A204.1 (cell line): ENCODE results near the gene SLC12A7.
"Not testable (repeated sequence)": the region's sequence is repeated elsewhere in the genome, so short reads cannot be mapped to it uniquely, and the experiment has no call there.

Experiments
- FAIRE-seq: peaks from 2 replicates; lab custom pipeline; 2012; peaks lifted over from hg19 to GRCh38; lab: Jason Lieb, UNC

Gene SLC12A7

DNA sequence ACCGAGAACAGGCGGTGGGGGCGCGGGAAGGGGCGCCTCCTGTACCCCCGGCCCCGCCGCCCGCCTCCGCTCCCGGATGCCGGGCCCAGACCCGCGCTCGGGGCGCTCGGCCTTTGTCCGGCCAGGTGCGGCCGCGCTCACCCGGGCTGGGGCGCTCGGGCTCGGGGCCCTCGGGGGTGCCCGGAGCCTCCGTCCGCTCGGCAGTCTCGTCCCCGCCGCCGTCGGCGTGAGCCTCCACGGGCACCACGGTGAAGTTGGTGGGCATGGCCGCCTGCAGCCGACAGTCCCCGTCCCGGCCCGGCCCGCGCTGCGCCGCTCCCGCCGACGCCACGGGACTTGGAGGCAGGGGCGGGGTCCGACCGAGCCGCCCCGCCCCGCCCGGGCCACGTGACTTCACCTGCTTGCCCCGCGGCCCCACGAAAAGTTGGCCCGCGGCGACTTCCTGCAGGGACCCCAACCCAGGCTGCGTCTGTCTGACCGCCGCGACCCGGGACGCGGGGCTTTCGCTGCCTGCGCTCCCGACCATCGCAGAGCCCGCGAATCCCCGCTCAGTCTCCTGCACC, at the start of gene SLC12A7:
Gene SLC12A7 (minus strand): TSS at position 337 of the 563 bp plus-strand sequence. CDS start 72 bp downstream, at position 265.
- FAIRE-seq: no peak

DNA sequence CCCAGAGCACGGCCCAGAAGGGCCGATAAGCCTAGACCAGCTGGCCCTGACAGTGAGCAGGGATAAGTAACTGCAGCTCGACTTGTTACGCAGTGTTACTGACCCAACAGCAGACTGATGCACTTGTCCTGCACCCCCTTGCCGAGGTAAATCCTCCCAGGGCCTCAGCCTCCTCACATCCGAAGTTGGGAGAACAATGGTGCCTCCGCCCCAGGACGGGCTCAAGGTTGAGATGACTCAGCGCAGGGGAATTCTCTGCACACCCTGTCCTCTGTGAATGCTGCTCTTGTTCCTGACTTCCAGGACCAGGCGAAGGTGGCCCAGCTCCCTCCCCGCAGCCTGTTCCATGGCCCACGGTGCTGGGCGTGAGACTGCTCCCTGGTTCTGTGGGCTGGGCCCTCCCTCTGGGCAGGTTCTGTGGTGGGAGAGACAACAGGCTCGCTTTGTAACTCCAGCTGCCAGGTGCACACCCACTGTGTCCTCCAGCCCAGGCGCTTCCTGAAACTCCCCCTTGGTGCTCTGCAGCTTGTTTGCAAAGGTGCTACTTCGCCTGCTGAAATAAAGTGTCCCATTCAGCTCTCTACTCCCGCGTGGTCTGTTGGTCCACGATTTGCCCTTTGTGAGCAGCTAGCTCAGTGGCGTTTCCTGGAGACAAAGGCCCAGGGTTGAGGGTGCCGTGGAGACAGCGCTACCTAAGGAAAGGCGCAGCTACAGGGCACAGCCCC, 49.4 kb upstream of the SLC12A7 start:
- no peak for FAIRE-seq

DNA sequence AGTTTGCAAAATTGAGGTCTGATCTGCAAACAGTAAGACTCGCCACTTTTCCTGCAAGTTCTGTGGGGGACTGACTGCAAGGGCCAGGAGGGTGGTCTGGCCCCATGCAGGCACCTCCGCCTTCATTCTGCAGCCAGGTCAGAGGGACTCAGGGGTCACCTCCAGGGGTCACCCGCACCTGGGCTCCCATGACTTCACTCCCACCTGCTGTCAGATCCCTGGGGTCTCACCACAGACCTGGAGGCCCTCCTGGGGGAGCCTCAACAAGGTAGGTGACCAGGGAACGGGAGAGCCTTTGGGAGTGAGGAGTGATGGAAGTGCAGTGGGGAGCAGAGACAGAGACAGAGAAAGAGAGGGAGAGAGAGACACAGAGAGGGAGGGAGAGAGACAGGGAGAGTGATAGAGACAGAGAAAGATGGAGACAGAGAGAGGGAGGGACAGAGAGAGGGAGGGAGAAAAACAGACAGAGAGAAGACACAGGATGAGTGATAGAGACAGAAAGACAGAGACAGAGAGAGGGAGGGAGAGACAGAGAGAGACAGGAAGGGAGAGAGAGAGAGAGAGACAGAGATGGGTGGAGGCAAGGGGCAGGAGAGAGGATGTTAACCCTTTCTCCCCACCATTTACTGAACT, 48.0 kb upstream of the SLC12A7 start:
- no peak for FAIRE-seq

DNA sequence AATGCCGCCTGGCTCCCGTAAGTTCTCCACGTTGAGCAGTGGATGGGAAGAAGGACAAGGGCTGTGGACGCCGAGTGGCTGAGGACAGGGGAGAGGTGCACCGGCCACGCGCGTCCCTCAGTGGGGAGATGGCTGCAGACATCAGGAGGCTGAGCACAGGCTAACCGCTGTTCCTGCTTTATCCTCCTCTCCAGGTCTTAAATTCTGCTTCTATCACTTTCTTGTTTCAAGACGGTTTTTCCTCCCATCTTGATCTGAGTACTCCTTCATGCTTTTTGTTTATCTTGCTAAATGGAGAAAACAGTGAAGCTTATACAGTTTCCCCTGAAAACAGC, 47.4 kb upstream of the SLC12A7 start:
- FAIRE-seq: no peak

DNA sequence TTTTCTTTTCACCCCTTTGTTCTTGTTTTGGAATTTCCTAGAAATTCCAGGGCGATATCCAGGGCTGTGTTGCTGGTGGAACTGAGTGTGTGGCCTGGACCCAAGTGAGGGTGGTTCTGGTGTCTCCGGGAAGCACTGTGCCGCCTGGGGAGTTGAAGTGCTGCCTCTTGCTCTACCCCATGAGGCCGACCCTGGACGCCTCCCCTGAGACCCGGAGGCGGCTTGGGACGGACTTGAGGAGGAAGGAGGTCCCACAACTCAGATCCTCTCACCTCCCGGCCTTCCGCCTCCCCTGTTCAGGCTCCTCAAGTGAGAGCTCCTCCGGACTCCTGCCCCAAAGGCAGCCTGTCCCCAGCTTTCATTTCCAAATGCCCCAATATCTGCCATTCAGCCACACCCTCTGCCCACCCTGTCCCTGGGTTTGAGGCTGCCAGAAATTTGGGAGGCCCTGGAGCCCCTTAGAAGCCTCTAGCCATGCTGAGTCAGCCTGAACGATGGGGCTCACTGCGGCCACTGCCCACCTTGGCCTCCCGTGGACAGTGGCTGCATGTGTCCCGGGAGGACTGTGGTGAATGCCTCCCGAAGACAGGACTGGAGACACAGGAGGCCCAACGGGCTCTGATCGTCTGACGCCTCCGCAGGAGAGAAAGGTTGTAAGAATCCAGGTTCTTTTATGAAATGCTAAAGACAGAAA, 46.9 kb upstream of the SLC12A7 start:
- no peak for FAIRE-seq

DNA sequence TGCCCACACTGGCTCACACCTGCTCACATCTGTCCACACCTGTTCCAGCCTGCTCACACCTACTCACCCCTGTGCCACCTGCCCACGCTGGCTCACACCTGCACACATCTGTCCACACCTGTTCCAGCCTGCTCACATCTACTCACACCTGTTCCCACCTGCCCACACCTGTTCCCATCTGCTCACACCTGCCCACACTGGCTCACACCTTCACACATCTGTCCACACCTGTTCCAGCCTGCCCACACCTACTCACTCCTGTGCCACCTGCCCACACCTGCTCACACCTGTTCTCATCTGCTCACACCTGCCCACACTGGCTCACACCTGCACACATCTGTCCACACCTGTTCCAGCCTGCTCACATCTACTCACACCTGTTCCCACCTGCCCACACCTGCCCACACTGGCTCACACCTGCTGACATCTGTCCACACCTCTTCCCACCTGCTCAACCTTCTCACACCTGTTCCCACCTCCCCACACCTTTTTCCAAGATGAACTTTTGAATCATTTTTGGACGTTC, 45.7 kb upstream of the SLC12A7 start:
- FAIRE-seq: not testable (repeated sequence)

DNA sequence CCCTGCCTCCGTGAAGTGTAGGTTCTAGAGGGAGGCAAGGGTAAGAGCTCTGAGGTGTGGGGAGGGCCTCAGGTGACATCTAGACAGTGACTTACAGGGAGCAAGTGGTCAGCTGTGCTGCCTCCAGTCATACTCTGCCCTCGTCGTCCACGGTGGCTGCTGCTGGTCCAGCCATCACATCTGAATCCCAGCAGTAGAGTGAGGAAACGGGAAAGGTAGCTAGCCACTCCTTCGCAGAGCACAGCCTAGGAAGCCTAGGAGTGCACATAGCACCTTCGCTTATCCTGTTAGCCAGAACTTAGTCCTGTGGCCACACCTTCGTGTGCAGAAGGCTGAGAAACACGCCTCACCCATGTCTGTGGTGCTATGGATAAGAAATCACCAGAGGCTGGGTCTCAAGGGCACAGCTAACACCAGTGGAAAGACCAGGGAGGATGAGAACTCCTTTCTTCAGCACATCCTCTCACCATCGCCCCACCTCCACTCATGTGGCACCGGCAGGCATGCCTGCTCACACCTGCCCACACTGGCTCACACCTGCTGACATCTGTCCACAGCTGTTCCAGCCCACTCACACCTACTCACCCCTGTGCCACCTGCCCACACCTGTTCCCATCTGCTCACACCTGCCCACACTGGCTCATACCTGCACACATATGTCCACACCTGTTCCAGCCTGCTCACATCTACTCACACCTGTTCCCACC, 45.0 kb upstream of the SLC12A7 start:
- FAIRE-seq: no peak

DNA sequence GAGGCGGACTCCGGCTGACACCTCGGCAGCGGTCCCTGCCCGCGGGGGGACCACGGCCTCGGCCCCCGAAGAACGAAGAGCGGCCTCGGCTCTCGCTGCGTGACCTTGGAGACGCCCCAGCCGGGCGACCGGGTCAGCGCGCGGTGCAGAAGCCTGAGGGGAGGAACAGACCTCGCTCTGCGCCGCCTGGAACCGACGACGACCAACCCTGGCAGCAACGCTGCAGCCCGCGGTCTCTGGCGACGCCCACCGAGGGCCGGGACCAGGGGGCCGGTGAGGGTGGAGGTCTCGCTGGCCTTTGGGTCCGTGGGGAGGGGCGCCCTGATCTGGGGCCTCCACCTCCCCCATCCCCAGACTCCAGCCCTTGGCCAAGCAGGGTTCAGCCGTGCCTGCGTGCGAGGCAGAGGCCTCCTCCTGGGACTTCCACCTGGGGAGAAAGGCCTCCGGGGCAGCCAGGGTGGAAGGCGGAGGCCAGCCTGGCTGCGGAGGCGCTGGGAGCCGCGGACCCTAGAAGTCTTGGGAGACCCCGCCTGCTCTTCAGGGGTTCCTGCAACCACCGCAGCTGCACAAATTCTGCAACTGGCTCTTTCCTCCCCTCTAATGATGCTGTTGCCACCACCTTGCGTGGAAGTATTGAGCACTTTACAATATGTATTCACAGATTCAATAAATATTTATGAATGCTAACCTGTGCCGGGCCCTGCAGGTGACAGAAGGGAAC, 44.3 kb upstream of the SLC12A7 start:
- no peak for FAIRE-seq

DNA sequence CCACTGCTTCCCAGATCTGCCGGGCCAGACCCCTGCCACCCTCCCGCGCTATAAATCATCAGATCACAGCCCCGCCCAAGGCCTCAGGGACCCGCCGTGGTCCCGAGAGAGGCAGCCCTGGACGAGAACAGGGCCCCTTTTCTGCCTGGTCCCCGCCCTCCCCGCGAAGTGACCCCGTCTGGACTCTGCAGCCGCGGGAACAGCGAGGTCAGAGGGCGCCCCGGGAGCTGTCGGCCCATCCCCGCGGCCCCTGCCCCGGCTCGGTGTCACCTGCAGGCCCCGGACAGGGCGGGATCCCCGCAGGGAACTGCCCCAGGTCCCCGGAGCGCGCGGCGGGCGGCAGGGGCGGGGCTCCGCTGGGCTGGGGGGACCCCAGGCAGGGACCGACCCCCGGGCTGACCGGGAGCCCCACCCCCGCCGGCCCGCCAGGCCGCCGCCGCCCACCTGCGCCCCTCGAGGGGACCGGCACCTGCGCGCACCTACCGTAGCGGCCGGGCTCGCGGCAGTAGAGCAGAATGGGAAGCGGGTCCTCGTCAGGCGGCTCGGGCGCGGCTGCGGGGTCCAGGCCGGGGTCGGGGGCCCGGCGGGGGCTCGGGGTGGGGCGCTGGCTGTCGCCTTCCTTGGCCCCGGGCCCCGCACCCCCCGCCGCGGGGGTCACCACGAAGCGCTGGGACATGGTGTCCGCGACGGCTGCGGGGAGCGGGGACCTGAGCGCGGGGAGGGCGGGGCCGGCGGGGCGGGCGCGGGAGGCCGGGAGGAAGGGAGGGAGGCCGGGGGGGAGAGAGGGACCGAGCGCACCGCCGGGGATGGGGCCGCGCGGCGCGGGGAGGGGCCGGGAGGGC, 43.5 kb upstream of the SLC12A7 start:
- FAIRE-seq: no peak

DNA sequence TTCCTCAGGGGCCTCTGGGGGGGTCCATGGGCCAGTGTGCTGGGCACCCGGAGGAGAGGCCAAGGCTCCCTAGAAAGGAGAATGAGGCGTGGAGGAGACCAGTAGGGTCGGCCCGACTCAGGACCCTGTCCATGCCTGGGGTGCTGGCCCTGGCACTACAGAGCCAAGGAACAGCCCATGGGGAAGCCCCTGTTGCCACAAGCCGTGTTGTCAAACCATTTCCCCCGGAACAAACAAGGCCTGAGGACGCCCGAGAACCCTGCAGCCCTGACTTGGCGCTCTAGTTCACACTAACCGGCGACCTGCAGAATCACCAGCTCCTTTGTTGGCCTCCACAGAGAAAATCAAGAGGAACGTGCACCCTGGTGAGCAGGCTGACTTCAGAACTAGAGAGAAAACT, 41.6 kb upstream of the SLC12A7 start:
- FAIRE-seq: no peak

DNA sequence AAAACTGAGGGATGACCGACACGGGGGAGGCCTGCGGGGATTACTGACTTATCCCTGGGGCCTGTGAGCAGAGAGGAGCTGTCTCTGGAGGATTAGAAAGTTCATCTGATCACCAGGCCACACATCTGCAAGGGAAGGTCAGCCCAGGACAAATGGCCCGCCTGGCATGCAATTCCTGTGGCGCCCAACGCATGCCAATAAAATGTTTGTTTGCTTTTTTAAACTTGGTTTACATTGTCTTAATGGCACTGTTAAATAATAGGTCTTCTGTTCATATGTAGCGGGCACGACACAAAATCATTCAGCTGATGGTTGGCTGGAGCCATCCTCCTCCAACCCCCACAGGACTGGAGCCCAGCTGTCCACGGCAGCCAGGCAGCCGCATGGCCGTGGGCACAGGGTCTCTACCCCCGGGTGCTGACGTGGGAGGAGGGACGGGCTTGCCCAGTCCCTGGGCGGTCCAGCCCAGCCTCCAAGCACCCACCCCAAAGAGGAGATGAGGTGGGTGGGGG, 41.0 kb upstream of the SLC12A7 start:
- no peak for FAIRE-seq

DNA sequence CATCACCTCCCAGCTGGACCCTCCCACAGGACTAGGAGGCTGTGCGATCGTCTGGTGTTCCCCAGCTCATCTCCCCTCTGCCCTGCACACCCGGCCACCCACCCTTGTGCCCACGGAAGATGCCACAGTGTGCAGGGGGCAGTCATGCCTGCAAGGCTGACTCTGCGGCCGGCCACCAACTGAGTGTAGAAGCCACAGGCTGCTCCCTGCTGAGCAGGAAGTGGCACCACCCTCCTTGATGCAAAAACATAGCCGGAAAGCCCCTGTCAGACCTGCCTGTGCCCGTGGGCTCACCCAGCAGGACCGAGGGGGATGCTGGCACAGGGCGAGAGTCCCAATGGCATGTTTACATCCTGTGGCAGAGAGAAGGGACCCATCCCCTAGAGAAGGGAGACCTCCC, 40.3 kb upstream of the SLC12A7 start:
- FAIRE-seq: no peak

DNA sequence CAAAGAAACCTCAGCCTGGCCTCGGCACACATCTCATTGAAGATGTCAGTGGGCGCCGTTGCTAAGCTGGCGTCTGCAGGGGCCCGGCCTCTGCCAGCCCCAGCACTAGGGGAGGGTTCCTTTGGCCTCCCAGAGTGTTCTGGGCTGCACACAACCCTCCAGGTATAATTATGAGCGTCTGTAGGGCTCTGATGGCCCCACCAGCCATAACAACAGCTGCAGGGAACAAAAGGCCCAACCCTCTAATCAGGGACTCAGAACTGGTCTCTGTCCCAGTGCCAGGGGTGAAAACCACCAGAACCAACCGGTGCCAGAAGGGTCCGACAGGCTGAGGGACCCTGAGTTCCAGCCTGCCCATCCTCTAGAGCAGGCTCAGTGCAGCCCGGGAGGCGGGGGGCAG, 39.5 kb upstream of the SLC12A7 start:
- FAIRE-seq: no peak

DNA sequence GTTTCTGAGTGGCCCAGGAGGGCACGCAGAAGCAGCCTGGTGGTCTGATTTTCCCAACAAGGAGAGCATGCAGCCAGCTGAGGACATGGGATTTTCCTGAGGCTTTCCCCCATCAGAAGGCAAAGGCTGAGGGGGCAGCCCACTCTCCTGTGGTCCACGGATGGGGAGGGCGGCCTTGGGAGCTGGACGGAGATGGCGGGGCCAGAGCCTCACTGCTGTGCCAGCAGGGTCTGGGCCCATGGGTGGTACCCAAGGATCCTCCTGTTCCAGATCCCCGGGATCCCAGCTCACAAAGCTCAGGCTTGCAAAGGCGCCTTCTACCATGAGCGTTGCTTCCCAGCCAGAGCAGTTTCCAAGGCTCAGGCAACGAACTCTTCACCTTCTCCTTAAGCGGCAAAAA, 39.0 kb upstream of the SLC12A7 start:
- no peak for FAIRE-seq

DNA sequence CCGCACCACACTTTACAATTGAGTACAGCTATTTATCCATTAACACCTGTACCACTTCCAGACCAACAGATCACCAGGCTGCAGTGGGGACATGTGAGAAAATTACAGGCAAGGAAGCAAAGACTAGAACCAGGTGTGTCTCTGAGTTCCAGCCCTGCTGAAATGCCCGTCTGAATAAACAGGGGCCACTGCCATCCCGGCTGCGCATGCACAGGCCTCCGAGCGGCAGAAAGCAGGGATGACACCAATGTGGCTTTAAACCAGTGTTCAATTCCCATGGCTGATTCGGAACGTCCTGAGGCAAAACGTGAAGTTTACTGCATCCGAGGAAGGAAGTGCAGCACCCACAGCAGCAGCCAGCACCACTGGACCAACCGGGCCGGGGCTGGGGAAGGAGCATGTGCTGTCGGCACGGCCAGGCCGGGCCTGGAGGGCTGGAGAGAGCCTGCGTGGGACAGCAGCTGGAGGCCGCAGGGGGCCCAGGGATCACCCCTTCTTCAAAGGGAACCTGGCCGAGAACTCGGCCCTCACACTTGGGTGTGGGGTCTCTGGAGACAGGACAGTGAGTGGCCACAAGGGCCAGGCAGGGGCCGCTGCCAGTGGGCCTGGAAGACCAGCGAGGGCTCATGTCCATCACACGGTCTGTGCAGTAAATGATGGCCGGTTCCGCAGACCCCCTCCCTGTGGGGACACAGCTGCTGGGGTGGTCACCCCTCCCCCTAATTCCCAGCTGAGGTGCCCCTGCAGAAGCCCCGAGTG, 33.0 kb upstream of the SLC12A7 start:
- FAIRE-seq: no peak

DNA sequence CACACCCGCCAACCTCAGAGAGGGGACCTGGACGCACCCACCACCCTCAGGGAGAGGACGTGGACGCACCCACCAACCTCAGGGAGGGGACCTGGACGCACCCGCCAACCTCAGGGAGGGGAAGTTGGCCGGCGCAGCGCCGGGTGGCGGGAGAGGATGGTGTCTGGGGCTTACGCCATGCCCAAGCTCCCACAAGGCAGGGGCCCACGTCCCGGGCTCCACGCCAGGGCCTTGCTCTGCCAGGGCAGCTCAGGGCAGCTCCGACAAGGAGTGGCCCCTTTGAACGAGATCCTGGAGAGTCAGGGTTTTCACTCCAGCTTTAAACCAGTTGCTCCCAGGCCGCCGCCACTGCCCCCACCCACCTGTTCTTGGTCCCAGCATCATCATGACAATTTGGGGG, 32.2 kb upstream of the SLC12A7 start:
- FAIRE-seq: no peak

DNA sequence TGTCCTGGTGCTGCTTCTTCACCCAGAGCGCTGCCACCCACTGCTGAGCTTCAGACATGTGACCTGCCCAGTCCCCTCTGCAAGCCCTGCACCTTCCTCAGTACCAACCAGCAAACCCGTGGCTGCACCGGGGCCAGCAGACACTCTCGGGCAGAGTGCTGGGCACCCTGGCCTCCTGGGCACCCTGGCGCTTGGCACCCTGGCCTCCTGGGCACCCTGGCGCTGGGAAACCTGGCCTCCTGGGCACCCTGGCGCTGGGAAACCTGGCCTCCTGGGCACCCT, 31.7 kb upstream of the SLC12A7 start:
- FAIRE-seq: no peak

DNA sequence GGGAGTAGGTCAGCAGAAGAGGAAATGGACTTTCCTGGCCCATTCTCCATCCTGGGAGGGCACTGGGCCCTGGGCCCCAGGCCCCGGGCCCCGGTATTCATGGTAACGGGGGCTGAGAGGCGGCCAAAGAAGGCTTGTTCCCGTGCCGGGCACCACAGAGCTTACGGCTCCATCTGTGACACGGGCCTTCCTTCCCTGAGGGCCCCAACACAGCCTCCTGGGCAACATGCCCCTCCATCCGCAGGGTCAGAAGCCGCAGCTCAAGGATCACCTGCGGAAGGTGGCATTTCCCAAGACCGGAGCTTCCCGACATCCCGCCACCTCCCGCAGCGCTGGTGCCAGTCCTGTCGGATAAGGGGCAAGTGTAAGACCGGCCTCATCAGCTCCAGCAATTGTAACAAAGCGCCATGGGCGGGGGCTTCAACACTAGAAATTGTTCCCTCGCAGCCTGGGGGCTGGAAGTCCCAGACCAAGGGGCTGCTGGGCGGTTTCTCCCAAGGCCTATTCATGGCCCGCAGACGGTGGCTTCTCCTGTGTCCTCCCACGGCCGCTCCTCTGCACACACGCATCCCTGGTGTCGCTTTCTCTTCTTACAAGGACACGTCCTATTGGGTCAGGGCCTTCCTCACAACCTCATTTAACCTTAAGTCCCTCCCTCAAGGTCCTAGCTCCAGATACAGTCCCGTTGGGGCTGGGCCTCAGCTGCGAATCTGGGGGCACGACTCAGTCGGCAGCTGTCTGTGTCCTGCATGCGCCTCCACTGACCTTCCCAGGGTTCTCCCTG, 31.2 kb upstream of the SLC12A7 start:
- no peak for FAIRE-seq

DNA sequence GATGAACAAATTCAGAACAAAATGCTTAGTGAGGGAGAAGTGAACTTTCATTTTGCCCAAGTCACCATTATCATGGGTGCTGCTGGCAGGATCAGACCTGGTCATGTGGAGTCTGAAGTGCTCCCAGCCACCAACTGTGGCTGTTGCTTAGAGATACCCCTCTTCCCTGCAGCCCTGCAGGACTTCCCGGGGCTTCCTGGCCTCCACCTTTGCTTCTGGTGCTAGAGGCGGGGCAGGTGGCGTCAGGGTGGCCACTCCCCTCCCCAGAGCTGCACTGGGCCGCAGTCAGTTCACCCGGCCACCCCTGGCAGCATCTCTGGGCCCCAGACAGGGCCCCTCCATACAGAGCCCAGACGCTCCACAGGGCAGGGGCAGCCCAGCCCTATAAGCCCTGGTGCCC, 30.0 kb upstream of the SLC12A7 start:
- FAIRE-seq: no peak
